Lung (tissue), 12 donors: ENCODE results near the gene KLF16. TPM values are rescaled to one million over a fixed set of nuclear protein-coding genes. Genes with fewer than 3 reads are reported as not detected.

Experiments
- ATAC-seq: fragments of 200-7000 bp; cut with Tn5 transposase; one replicate; pipeline ENCODE4 v1.9.1; 2020; ENCODE audit warnings: moderate number of reproducible peaks; ENCODE audit not compliant: insufficient read depth, low FRiP score
- DNase-seq, 3 donors: peaks; one replicate each; pipeline ENCODE4 v3.0.0-alpha.2; 2013 to 2017
- H3K27ac ChIP-seq, 2 donors: one replicate each; pipeline ENCODE4 v1.5.1; 2013; ENCODE audit warnings: mild to moderate bottlenecking in 2 of 2, moderate library complexity in 2 of 2, control low read depth in 1 of 2, inconsistent platforms in 1 of 2, low read depth in 1 of 2, low read length in 1 of 2
- H3K27me3 ChIP-seq, 3 donors: one replicate each; pipeline ENCODE4 v1.5.1; 2013; ENCODE audit warnings: low read length in 2 of 3; ENCODE audit not compliant: control insufficient read depth in 3 of 3, insufficient read depth in 3 of 3
- H3K36me3 ChIP-seq, 4 donors: one replicate each; pipeline ENCODE4 v1.5.1; 2013; ENCODE audit warnings: low read length in 4 of 4, mild to moderate bottlenecking in 1 of 4, moderate library complexity in 1 of 4; ENCODE audit not compliant: control insufficient read depth in 4 of 4, insufficient read depth in 4 of 4
- H3K4me1 ChIP-seq, 5 donors: one replicate each; pipeline ENCODE4 v1.5.1; 2013; ENCODE audit warnings: low read length in 5 of 5, mild to moderate bottlenecking in 2 of 5, moderate library complexity in 1 of 5; ENCODE audit not compliant: control insufficient read depth in 5 of 5, insufficient read depth in 5 of 5
- H3K4me3 ChIP-seq: one replicate; pipeline ENCODE4 v1.5.1; 2013; ENCODE audit warnings: mild to moderate bottlenecking, control low read depth, moderate library complexity
- H3K9ac ChIP-seq, 2 donors: one replicate each; pipeline ENCODE4 v1.5.1; 2013; ENCODE audit warnings: low read length in 2 of 2, control low read depth in 1 of 2; ENCODE audit not compliant: insufficient read depth in 1 of 2
- H3K9me3 ChIP-seq, 4 donors: one replicate each; pipeline ENCODE4 v1.5.1; 2013; ENCODE audit warnings: low read length in 3 of 4, mild to moderate bottlenecking in 1 of 4, moderate library complexity in 1 of 4; ENCODE audit not compliant: control insufficient read depth in 4 of 4, insufficient read depth in 3 of 4
- CTCF ChIP-seq: IDR thresholded peaks from 2 replicates; pipeline ENCODE4 v1.5.1; 2012; ENCODE audit warnings: mild to moderate bottlenecking; ENCODE audit errors: control extremely low read depth, extremely low read depth
- WGBS, 2 donors: extraction: QIAGEN DNeasy Blood & Tissue Kit; methylation state at CpG; one replicate each; pipeline ENCODE4 v1.1.7; 2013; 5-methylcytosine and 5-hydroxymethylcytosine counted together
- polyA plus RNA-seq, 2 donors: library from polyadenylated mRNA; stranded (reverse); fragments of 200-250 nt; gene quantifications; one replicate each; pipeline ENCODE4 v1.2.1, GENCODE V29; 2013
- total RNA-seq, 2 donors: library from RNA; depleted of rRNA in 1 of 2; stranded (reverse); fragments of >200 nt in 1 of 2; gene quantifications; one replicate each; pipeline ENCODE4 v1.2.1, GENCODE V29; 2014 to 2021
- donor health status: control.
- donor health status: control.
- donor health status: Bipolar disorder and iron deficiency.
- donor health status: healthy.
- donor health status: DM: yes; HTN: yes; CAD: no.

The KLF16 gene
- total and polyA plus RNA-seq, 4 donors: 3.3 to 25.6 (median 15.8) TPM

GRCh38 chr19:1805401-1806183 is 57.8 kb downstream of the KLF16 start:
- no peak overlapping the region for H3K9ac ChIP-seq
- no peaks in the 10 kb centered on the region for H3K36me3 ChIP-seq
- H3K4me1 ChIP-seq: no peaks in the 10 kb centered on the region
- DNase-seq (no peak), ATAC-seq (no peak)
- H3K9me3 ChIP-seq: no peaks in the 10 kb centered on the region
- 91 to 92% methylated on average over 23 to 24 of the region's 24 CpGs for WGBS, 2 donors
- no peaks in the 10 kb centered on the region for H3K27me3 ChIP-seq
- H3K27ac ChIP-seq: no peak overlapping the region
- no peak for TF ChIP-seq CTCF
- H3K4me3 ChIP-seq: no peak overlapping the region

GRCh38 chr19:1804858-1805257 is 58.5 kb downstream of the KLF16 start:
- Histone ChIP-seq H3K27ac (no peak overlapping the region), H3K9me3 (no peaks in the 10 kb centered on the region), H3K36me3 (no peaks in the 10 kb centered on the region), H3K4me1 (no peaks in the 10 kb centered on the region), H3K27me3 (no peaks in the 10 kb centered on the region), H3K4me3 (no peak overlapping the region), H3K9ac (no peak overlapping the region)
- TF ChIP-seq CTCF: no peak
- ATAC-seq: no peak
- 92 to 97% methylated on average over 6 of the region's 6 CpGs for WGBS, 2 donors
- DNase-seq: no peak

Other genes with a start within 250 kb of the KLF16 start
- gene TCF3, start 211.0 kb downstream of the KLF16 start, total RNA-seq: 10 to 100 TPM; 50.2 to 58.1 TPM
- gene TCF3, start 211.0 kb downstream of the KLF16 start, polyA plus RNA-seq: 10 to 100 TPM; 36.9 to 40.1 TPM
- not detected for gene ONECUT3, start 110.1 kb downstream of the KLF16 start, total RNA-seq
- gene ONECUT3, start 110.1 kb downstream of the KLF16 start, polyA plus RNA-seq: not detected
- 1 to 10 TPM; 2.2 to 2.4 TPM for gene ATP8B3, start 51.3 kb downstream of the KLF16 start, total RNA-seq
- 1 to 10 TPM in 1 of 2 donors, under 1 TPM in 1; 0.69 to 1.3 TPM for gene ATP8B3, start 51.3 kb downstream of the KLF16 start, polyA plus RNA-seq
- gene REXO1, start 15.1 kb downstream of the KLF16 start, total RNA-seq: 10 to 100 TPM; 15.6 to 40.3 TPM
- 10 to 100 TPM; 22.3 to 32.0 TPM for gene REXO1, start 15.1 kb downstream of the KLF16 start, polyA plus RNA-seq
- gene ABHD17A, start 21.9 kb upstream of the KLF16 start, total RNA-seq: 10 to 100 TPM; 68.8 to 84.9 TPM
- 100 to 1,000 TPM in 1 of 2 donors, 10 to 100 TPM in 1; 97.0 to 110 TPM for gene ABHD17A, start 21.9 kb upstream of the KLF16 start, polyA plus RNA-seq
- 10 to 100 TPM in 1 of 2 donors, 1 to 10 TPM in 1; 4.0 to 11.9 TPM for gene ADAT3, start 41.8 kb upstream of the KLF16 start, total RNA-seq
- 1 to 10 TPM; 6.4 to 7.2 TPM for gene ADAT3, start 41.8 kb upstream of the KLF16 start, polyA plus RNA-seq
- 10 to 100 TPM; 63.4 to 86.6 TPM for gene SCAMP4, start 41.8 kb upstream of the KLF16 start, total RNA-seq
- gene SCAMP4, start 41.8 kb upstream of the KLF16 start, polyA plus RNA-seq: 10 to 100 TPM; 45.7 to 49.1 TPM
- 10 to 100 TPM; 50.0 to 74.4 TPM for gene CSNK1G2, start 77.6 kb upstream of the KLF16 start, total RNA-seq
- 10 to 100 TPM; 67.1 to 80.2 TPM for gene CSNK1G2, start 77.6 kb upstream of the KLF16 start, polyA plus RNA-seq
- 10 to 100 TPM; 49.5 to 62.3 TPM for gene BTBD2, start 152.1 kb upstream of the KLF16 start, total RNA-seq
- gene BTBD2, start 152.1 kb upstream of the KLF16 start, polyA plus RNA-seq: 10 to 100 TPM; 35.5 to 40.1 TPM
- gene MKNK2, start 187.7 kb upstream of the KLF16 start, total RNA-seq: 100 to 1,000 TPM; 107 to 333 TPM
- gene MKNK2, start 187.7 kb upstream of the KLF16 start, polyA plus RNA-seq: 100 to 1,000 TPM; 132 to 189 TPM
- 10 to 100 TPM; 45.2 to 86.6 TPM for gene MOB3A, start 232.7 kb upstream of the KLF16 start, total RNA-seq
- 10 to 100 TPM; 17.7 to 44.9 TPM for gene MOB3A, start 232.7 kb upstream of the KLF16 start, polyA plus RNA-seq
- gene IZUMO4, start 233.3 kb upstream of the KLF16 start, total RNA-seq: 1 to 10 TPM; 5.0 to 8.4 TPM
- gene IZUMO4, start 233.3 kb upstream of the KLF16 start, polyA plus RNA-seq: 1 to 10 TPM; 6.1 to 9.8 TPM